Trophoblast cell (in vitro differentiated cells and primary cell): Measurements from ENCODE around the gene EMILIN2.
A peak's percentile ranks its signal among the peaks of the same experiment; 100 is the strongest.

Source experiments
- DNase-seq, 2 donors: peaks; one replicate each; pipeline ENCODE4 v3.0.0-alpha.2; 2016
- H2AFZ ChIP-seq: 2 replicates; pipeline ENCODE4 v1.6.1; 2013; ENCODE audit warnings: low read length, moderate library complexity, mild to moderate bottlenecking; ENCODE audit not compliant: insufficient read depth, poor library complexity
- H2AK5ac ChIP-seq: 2 replicates; pipeline ENCODE4 v1.6.1; 2013; ENCODE audit warnings: mild to moderate bottlenecking, low read length
- H2BK120ac ChIP-seq: 2 replicates; pipeline ENCODE4 v1.6.1; 2013; ENCODE audit warnings: low read length, mild to moderate bottlenecking, moderate library complexity; ENCODE audit not compliant: insufficient read depth, poor library complexity
- H2BK12ac ChIP-seq: 2 replicates; pipeline ENCODE4 v1.6.1; 2013; ENCODE audit warnings: mild to moderate bottlenecking, low read length, moderate library complexity
- H2BK5ac ChIP-seq: 2 replicates; pipeline ENCODE4 v1.6.1; 2013; ENCODE audit warnings: low read length, low read depth, moderate library complexity, mild to moderate bottlenecking; ENCODE audit not compliant: poor library complexity
- H3K14ac ChIP-seq: 2 replicates; pipeline ENCODE4 v1.6.1; 2013; ENCODE audit warnings: mild to moderate bottlenecking, low read length
- H3K18ac ChIP-seq: 2 replicates; pipeline ENCODE4 v1.6.1; 2013; ENCODE audit warnings: mild to moderate bottlenecking, low read length
- H3K23ac ChIP-seq: 2 replicates; pipeline ENCODE4 v1.6.1; 2013; ENCODE audit warnings: low read length
- H3K27ac ChIP-seq: 2 replicates; pipeline ENCODE4 v1.5.1; 2013; ENCODE audit warnings: low read depth, mild to moderate bottlenecking, inconsistent platforms, low read length, moderate library complexity
- H3K27me3 ChIP-seq: 2 replicates; pipeline ENCODE4 v1.6.1; 2013; ENCODE audit warnings: inconsistent platforms, mild to moderate bottlenecking, low read length, moderate library complexity; ENCODE audit not compliant: insufficient read depth
- H3K36me3 ChIP-seq, 2 experiments: 1 replicate in 1 of 2; 2 replicates in 1 of 2; pipeline ENCODE4 v1.6.1; 2013; ENCODE audit warnings: low read length in 2 of 2, mild to moderate bottlenecking in 2 of 2, moderate library complexity in 1 of 2; ENCODE audit not compliant: insufficient read depth in 2 of 2, control insufficient read depth in 1 of 2
- H3K4ac ChIP-seq: 2 replicates; pipeline ENCODE4 v1.6.1; 2013; ENCODE audit warnings: low read depth, mild to moderate bottlenecking, low read length, moderate library complexity
- H3K4me1 ChIP-seq, 2 experiments: 1 replicate in 1 of 2; 2 replicates in 1 of 2; pipeline ENCODE4 v1.6.1; 2013; ENCODE audit warnings: low read length in 2 of 2, mild to moderate bottlenecking in 2 of 2, moderate library complexity in 1 of 2; ENCODE audit not compliant: insufficient read depth in 2 of 2, control insufficient read depth in 1 of 2
- H3K4me2 ChIP-seq: 2 replicates; pipeline ENCODE4 v1.6.1; 2013; ENCODE audit warnings: inconsistent platforms, mild to moderate bottlenecking, low read length, moderate library complexity
- H3K4me3 ChIP-seq: 2 replicates; pipeline ENCODE4 v1.5.1; 2013; ENCODE audit warnings: mild to moderate bottlenecking, low read depth, low read length, inconsistent platforms
- H3K79me1 ChIP-seq: one replicate; pipeline ENCODE4 v1.6.1; 2013; ENCODE audit warnings: low read length
- H3K79me2 ChIP-seq: 2 replicates; pipeline ENCODE4 v1.6.1; 2013; ENCODE audit warnings: low read length, mild to moderate bottlenecking; ENCODE audit not compliant: control insufficient read depth, insufficient read depth, poor library complexity
- H3K9ac ChIP-seq: 2 replicates; pipeline ENCODE4 v1.6.1; 2013; ENCODE audit warnings: mild to moderate bottlenecking, low read length
- H3K9me3 ChIP-seq: 2 replicates; pipeline ENCODE4 v1.6.1; 2013; ENCODE audit warnings: low read depth, mild to moderate bottlenecking, control low read depth, inconsistent platforms, low read length; ENCODE audit not compliant: insufficient read depth
- H4K12ac ChIP-seq: 2 replicates; pipeline ENCODE4 v1.6.1; 2013; ENCODE audit warnings: low read depth, mild to moderate bottlenecking, low read length, moderate library complexity
- H4K8ac ChIP-seq: 2 replicates; pipeline ENCODE4 v1.6.1; 2013; ENCODE audit warnings: low read depth, mild to moderate bottlenecking, low read length, moderate library complexity
- H4K91ac ChIP-seq: one replicate; pipeline ENCODE4 v1.6.1; 2013; ENCODE audit warnings: low read depth, mild to moderate bottlenecking, low read length, moderate library complexity
- WGBS: extraction: QIAGEN DNeasy Blood & Tissue Kit; methylation state at CpG from one replicate; pipeline ENCODE4 v1.1.7; 2013; ENCODE audit warnings: missing lambda C conversion rate; ENCODE audit not compliant: insufficient read length, insufficient coverage; ENCODE audit errors: extremely low coverage; 5-methylcytosine and 5-hydroxymethylcytosine counted together

EMILIN2 gene

DNA sequence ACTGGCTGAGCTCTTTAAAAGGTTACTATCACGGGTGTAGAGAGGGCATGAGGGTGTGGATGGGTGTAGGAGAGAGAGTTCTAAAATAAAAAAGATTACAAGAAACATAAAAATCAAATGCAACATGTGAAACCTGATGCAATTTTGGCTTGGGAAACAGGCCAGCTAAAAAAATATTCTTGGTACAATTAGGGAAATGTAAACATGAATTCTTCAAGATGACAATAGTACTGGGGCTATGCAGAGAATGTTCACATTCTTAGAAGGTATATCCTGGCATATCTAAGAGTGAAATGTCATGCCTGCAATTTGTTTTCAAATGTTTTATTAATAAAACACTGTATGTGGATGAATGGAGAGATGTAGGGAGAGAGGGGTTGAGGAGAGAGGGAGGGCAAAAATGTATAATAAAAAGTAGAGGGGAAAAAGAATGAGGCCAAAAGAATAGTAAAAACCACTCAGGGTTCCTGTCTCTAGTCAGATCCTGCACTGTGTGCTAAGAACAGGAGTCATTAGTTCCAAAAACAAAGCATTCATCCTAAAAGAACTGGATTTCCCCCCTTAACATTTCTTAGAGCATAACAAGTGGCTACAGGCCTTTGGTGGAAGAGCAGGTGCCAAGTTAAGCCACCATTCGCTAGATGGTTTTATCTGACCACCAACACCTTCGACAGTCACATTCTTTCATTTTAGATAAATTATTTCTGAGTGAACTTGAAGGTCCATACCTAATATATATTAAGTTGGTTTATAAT lies 88.8 kb downstream of the EMILIN2 start:
- H3K14ac ChIP-seq = no peak overlapping the region

DNA sequence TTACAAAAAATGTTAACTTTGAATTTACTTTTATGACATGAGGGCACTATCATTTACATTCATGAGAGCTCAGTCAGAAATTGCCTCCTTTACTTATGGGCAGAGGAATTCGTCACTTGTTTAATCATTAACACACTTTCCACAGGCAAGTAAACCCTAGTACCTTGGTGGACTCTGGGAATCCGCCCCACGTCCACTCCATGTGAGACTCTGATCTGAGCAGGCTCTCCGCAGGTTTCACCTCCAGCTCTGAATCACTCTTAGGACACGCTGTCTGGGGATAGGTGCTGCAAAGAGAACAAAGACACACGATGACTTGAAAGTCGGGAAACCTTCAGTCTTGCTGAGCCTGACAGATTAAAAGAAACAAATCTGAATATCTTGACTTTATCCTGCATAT lies 92.5 kb downstream of the EMILIN2 start:
- Histone ChIP-seq H2BK12ac (no peak overlapping the region), H4K8ac (no peak overlapping the region), H3K9ac (no peak overlapping the region), H2BK5ac (no peak overlapping the region), H3K79me2 (no peaks in the 10 kb centered on the region), H3K18ac (no peak overlapping the region), H3K14ac (no peak overlapping the region), H3K4me1 (no peaks in the 10 kb centered on the region), H3K27ac (no peak overlapping the region), H3K36me3 (peaks cover 4 to 16% of the 10 kb centered on the region in 2 experiments), H2AFZ (no peak overlapping the region), H4K91ac (no peak overlapping the region), H3K9me3 (no peaks in the 10 kb centered on the region), H3K23ac (no peak overlapping the region), H2BK120ac (no peak overlapping the region), H3K79me1 (no peaks in the 10 kb centered on the region), H2AK5ac (no peak overlapping the region), H3K4me3 (no peak overlapping the region), H4K12ac (no peak overlapping the region), H3K27me3 (no peaks in the 10 kb centered on the region), H3K4me2 (no peak overlapping the region), H3K4ac (no peak overlapping the region)
- no peak for DNase-seq
- whole genome bisulfite sequencing = no CpG with 5 or more reads among the region's 7 CpGs

More for the DNA sequence above, 88.8 kb downstream of the EMILIN2 start:
- peak in 1 of 2 donors; percentile 60 for DNase-seq
- Histone ChIP-seq H4K12ac (no peak overlapping the region), H3K4me1 (no peaks in the 10 kb centered on the region), H3K18ac (no peak overlapping the region), H2BK120ac (no peak overlapping the region), H3K79me2 (no peaks in the 10 kb centered on the region), H3K79me1 (no peaks in the 10 kb centered on the region), H3K36me3 (peaks cover 13 to 28% of the 10 kb centered on the region in 2 experiments), H3K27me3 (no peaks in the 10 kb centered on the region), H2BK12ac (no peak overlapping the region), H3K4me2 (no peak overlapping the region), H3K9me3 (peaks cover 1% of the 10 kb centered on the region), H4K91ac (no peak overlapping the region), H4K8ac (no peak overlapping the region), H2AFZ (no peak overlapping the region), H2BK5ac (no peak overlapping the region), H2AK5ac (no peak overlapping the region), H3K4ac (no peak overlapping the region), H3K23ac (no peak overlapping the region), H3K4me3 (no peak overlapping the region), H3K9ac (no peak overlapping the region), H3K27ac (no peak overlapping the region)
- no CpG with 5 or more reads among the region's 3 CpGs for WGBS

DNA sequence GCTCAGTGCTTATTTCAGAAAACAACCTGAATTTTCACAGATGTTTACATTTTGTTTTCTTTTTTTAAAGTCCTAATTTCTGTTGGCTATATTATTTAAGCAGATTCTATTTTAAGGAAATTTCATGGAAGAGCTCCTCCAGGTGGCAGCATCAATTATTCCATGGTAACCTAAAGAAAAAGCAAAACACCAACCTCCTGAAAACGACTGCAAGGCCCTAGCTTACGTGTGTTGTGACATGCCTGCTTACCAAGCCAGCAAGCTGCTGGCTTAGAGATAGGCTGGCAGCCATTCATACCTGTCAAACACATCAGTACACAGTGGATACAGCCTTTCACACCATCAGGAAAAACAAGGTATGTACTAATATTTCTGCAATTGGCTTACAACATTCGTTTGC lies 101.2 kb downstream of the EMILIN2 start:
- no peak overlapping the region for H3K4me3 ChIP-seq
- H3K4me2 ChIP-seq = no peak overlapping the region
- H2AK5ac ChIP-seq = no peak overlapping the region
- no peak overlapping the region for H3K4ac ChIP-seq
- H3K9me3 ChIP-seq = no peaks in the 10 kb centered on the region
- no peak overlapping the region for H4K12ac ChIP-seq
- H2AFZ ChIP-seq = no peak overlapping the region
- H3K9ac ChIP-seq = no peak overlapping the region
- WGBS = no CpG with 5 or more reads among the region's 3 CpGs
- H3K27ac ChIP-seq = no peak overlapping the region
- peak; percentile 80 to 83 for DNase-seq
- H2BK120ac ChIP-seq = no peak overlapping the region
- no peak overlapping the region for H4K8ac ChIP-seq
- H3K18ac ChIP-seq = no peak overlapping the region
- no peaks in the 10 kb centered on the region for H3K4me1 ChIP-seq
- no peaks in the 10 kb centered on the region for H3K79me1 ChIP-seq
- no peak overlapping the region for H4K91ac ChIP-seq
- H2BK5ac ChIP-seq = no peak overlapping the region
- H3K27me3 ChIP-seq = no peaks in the 10 kb centered on the region
- H3K79me2 ChIP-seq = no peaks in the 10 kb centered on the region
- peaks cover 8 to 9% of the 10 kb centered on the region in 2 experiments for H3K36me3 ChIP-seq
- H3K23ac ChIP-seq = no peak overlapping the region
- H3K14ac ChIP-seq = no peak overlapping the region
- no peak overlapping the region for H2BK12ac ChIP-seq

DNA sequence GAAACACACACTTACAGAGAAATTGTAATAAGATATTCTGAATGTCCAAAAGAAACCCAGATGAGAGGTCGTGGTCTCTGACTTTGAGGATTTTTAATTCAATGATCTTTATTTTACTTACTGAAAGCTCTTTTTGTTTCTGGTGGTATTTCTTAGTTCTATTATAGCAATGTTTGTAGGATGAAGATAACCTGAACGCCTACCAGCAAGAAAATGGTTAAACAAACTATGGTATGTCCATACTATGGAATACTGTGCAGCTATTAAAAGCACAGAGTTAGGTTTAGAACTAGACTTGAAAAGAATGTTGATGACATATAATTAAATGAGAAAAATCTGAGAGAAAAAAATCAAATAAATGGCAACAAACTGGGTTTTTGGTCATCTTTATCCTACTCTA lies 105.8 kb downstream of the EMILIN2 start:
- no peak overlapping the region for H2BK12ac ChIP-seq
- no peaks in the 10 kb centered on the region for H3K27me3 ChIP-seq
- H2BK120ac ChIP-seq = no peak overlapping the region
- no peaks in the 10 kb centered on the region for H3K9me3 ChIP-seq
- no peak overlapping the region for H4K12ac ChIP-seq
- no peak overlapping the region for H4K8ac ChIP-seq
- no peak overlapping the region for H2BK5ac ChIP-seq
- no peak for DNase-seq
- H3K4me2 ChIP-seq = no peak overlapping the region
- no peak overlapping the region for H3K18ac ChIP-seq
- WGBS = no CpG with 5 or more reads among the region's 2 CpGs
- no peak overlapping the region for H3K27ac ChIP-seq
- H3K4me1 ChIP-seq = no peaks in the 10 kb centered on the region
- H2AFZ ChIP-seq = no peak overlapping the region
- no peak overlapping the region for H3K4me3 ChIP-seq
- no peak overlapping the region for H3K14ac ChIP-seq
- no peak overlapping the region for H4K91ac ChIP-seq
- H3K36me3 ChIP-seq = peaks cover 9 to 19% of the 10 kb centered on the region in 2 experiments
- H3K4ac ChIP-seq = no peak overlapping the region
- no peak overlapping the region for H3K9ac ChIP-seq
- no peak overlapping the region for H2AK5ac ChIP-seq
- no peaks in the 10 kb centered on the region for H3K79me1 ChIP-seq
- H3K23ac ChIP-seq = no peak overlapping the region
- no peaks in the 10 kb centered on the region for H3K79me2 ChIP-seq
